SK-N-SH treated with all-trans-retinoic acid at 6 μM for 48 hours (cell line): ENCODE measurements around the gene LCMT1.

Experiments
- ATAC-seq: fragments of 200-7000 bp; cut with Tn5 transposase; 3 replicates; pipeline ENCODE4 v1.9.1; 2020; ENCODE audit warnings: mild to moderate bottlenecking, moderate library complexity
- ARNTL ChIP-seq: fragments of 450-650 bp; formaldehyde crosslinking; IDR thresholded peaks from 2 replicates; pipeline ENCODE4 v1.5.0; 2020; ENCODE audit warnings: low read depth, mild to moderate bottlenecking, moderate library complexity, borderline replicate concordance
- BACH2 ChIP-seq: fragments of 250-450 bp; sonication (Bioruptor Pico); IDR thresholded peaks from 2 replicates; pipeline ENCODE4 v1.9.0; 2021; ENCODE audit warnings: mild to moderate bottlenecking, borderline replicate concordance
- CSDC2 ChIP-seq: fragments of 250-450 bp; sonication (Bioruptor Pico); IDR thresholded peaks from 2 replicates; pipeline ENCODE4 v1.5.0; 2020; ENCODE audit warnings: mild to moderate bottlenecking, moderate library complexity
- ESRRG ChIP-seq: fragments of 250-450 bp; sonication (Bioruptor Pico); IDR thresholded peaks from 2 replicates; pipeline ENCODE4 v1.6.1; 2021; ENCODE audit warnings: mild to moderate bottlenecking
- GLIS3 ChIP-seq: fragments of 250-450 bp; sonication (Bioruptor Pico); IDR thresholded peaks from 2 replicates; pipeline ENCODE4 v1.5.0; 2020; ENCODE audit warnings: mild to moderate bottlenecking, moderate library complexity
- ISL1 ChIP-seq: fragments of 250-450 bp; sonication (Bioruptor Pico); IDR thresholded peaks from 2 replicates; pipeline ENCODE4 v2.1.2; 2022; ENCODE audit warnings: mild to moderate bottlenecking, moderate library complexity
- OSR1 ChIP-seq: fragments of 250-450 bp; sonication (Bioruptor Pico); IDR thresholded peaks from 2 replicates; pipeline ENCODE4 v1.8.0; 2022; ENCODE audit warnings: moderate library complexity, mild to moderate bottlenecking, inconsistent platforms
- PATZ1 ChIP-seq: fragments of 250-450 bp; sonication (Bioruptor Pico); IDR thresholded peaks from 2 replicates; pipeline ENCODE4 v1.8.0; 2020; ENCODE audit warnings: mild to moderate bottlenecking, moderate library complexity, borderline replicate concordance
- PPARA ChIP-seq: fragments of 250-450 bp; sonication (Bioruptor Pico); IDR thresholded peaks from 2 replicates; pipeline ENCODE4 v1.5.0; 2020; ENCODE audit warnings: mild to moderate bottlenecking, borderline replicate concordance
- RARB ChIP-seq: fragments of 250-450 bp; sonication (Bioruptor Pico); IDR thresholded peaks from 2 replicates; pipeline ENCODE4 v1.8.0; 2021; ENCODE audit warnings: mild to moderate bottlenecking, moderate library complexity
- SNAI2 ChIP-seq: fragments of 250-450 bp; sonication (Bioruptor Pico); IDR thresholded peaks from 2 replicates; pipeline ENCODE4 v1.5.0; 2020; ENCODE audit warnings: mild to moderate bottlenecking, moderate library complexity
- TCF4 ChIP-seq: fragments of 250-450 bp; sonication (Bioruptor Pico); IDR thresholded peaks from 2 replicates; pipeline ENCODE4 v1.8.0; 2021; ENCODE audit warnings: mild to moderate bottlenecking, moderate library complexity, borderline replicate concordance
- TOX ChIP-seq: fragments of 250-450 bp; sonication (Bioruptor Pico); IDR thresholded peaks from 2 replicates; pipeline ENCODE4 v1.8.0; 2021; ENCODE audit warnings: mild to moderate bottlenecking, moderate library complexity, borderline replicate concordance
- ZC3H10 ChIP-seq: fragments of 250-450 bp; sonication (Bioruptor Pico); IDR thresholded peaks from 2 replicates; pipeline ENCODE4 v1.5.1; 2021; ENCODE audit warnings: mild to moderate bottlenecking, moderate library complexity
- ZFP3 ChIP-seq: fragments of 250-450 bp; sonication (Bioruptor Pico); IDR thresholded peaks from 2 replicates; pipeline ENCODE4 v1.5.0; 2020; ENCODE audit warnings: mild to moderate bottlenecking, moderate library complexity
- ZFP30 ChIP-seq: fragments of 450-650 bp; formaldehyde crosslinking; IDR thresholded peaks from 2 replicates; pipeline ENCODE4 v1.5.0; 2022; ENCODE audit warnings: mild to moderate bottlenecking, moderate library complexity
- ZNF565 ChIP-seq: fragments of 450-650 bp; formaldehyde crosslinking; conservative IDR thresholded peaks from 2 replicates; pipeline ENCODE4 v1.5.0; 2020; ENCODE audit warnings: low read depth, mild to moderate bottlenecking, moderate library complexity
- ZNF70 ChIP-seq: fragments of 450-650 bp; formaldehyde crosslinking; IDR thresholded peaks from 2 replicates; pipeline ENCODE4 v1.5.0; 2020; ENCODE audit warnings: mild to moderate bottlenecking, moderate library complexity
- TF ChIP-seq, protein P1 (sequence below): fragments of 250-450 bp; sonication (Bioruptor Pico); IDR thresholded peaks from 2 replicates; pipeline ENCODE4 v1.5.1; 2020; ENCODE audit warnings: low read depth, mild to moderate bottlenecking, moderate library complexity
- TF ChIP-seq, protein P2 (sequence below): fragments of 250-450 bp; sonication (Bioruptor Pico); IDR thresholded peaks from 2 replicates; pipeline ENCODE4 v1.5.1; 2021; ENCODE audit warnings: mild to moderate bottlenecking, moderate library complexity
- TF ChIP-seq, protein P3 (sequence below): fragments of 250-450 bp; sonication (Bioruptor Pico); IDR thresholded peaks from 2 replicates; pipeline ENCODE4 v1.8.0; 2021; ENCODE audit warnings: low read depth, mild to moderate bottlenecking, moderate library complexity, borderline replicate concordance
- TF ChIP-seq, protein P4 (sequence below): fragments of 250-450 bp; sonication (Bioruptor Pico); IDR thresholded peaks from 2 replicates; pipeline ENCODE4 v1.5.0; 2020; ENCODE audit warnings: mild to moderate bottlenecking, moderate library complexity

Gene LCMT1

GRCh38 chr16:25064937-25065336, 46.6 kb upstream of the LCMT1 start:
- ATAC-seq, result no peak
- TF ChIP-seq, protein P1, sequence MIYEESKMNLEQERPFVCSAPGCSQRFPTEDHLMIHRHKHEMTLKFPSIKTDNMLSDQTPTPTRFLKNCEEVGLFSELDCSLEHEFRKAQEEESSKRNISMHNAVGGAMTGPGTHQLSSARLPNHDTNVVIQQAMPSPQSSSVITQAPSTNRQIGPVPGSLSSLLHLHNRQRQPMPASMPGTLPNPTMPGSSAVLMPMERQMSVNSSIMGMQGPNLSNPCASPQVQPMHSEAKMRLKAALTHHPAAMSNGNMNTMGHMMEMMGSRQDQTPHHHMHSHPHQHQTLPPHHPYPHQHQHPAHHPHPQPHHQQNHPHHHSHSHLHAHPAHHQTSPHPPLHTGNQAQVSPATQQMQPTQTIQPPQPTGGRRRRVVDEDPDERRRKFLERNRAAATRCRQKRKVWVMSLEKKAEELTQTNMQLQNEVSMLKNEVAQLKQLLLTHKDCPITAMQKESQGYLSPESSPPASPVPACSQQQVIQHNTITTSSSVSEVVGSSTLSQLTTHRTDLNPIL (CRISPR knock-in tag), result no peak
- TF ChIP-seq TOX (no peak), ZC3H10 (CRISPR knock-in tag) (no peak), ZNF70 (CRISPR knock-in tag) (no peak), ESRRG (CRISPR knock-in tag) (no peak), ZFP3 (CRISPR knock-in tag) (no peak), SNAI2 (no peak)
- TF ChIP-seq, protein P2, sequence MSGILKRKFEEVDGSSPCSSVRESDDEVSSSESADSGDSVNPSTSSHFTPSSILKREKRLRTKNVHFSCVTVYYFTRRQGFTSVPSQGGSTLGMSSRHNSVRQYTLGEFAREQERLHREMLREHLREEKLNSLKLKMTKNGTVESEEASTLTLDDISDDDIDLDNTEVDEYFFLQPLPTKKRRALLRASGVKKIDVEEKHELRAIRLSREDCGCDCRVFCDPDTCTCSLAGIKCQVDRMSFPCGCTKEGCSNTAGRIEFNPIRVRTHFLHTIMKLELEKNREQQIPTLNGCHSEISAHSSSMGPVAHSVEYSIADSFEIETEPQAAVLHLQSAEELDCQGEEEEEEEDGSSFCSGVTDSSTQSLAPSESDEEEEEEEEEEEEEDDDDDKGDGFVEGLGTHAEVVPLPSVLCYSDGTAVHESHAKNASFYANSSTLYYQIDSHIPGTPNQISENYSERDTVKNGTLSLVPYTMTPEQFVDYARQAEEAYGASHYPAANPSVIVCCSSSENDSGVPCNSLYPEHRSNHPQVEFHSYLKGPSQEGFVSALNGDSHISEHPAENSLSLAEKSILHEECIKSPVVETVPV, result no peak

- no peak for ATAC-seq
- TF ChIP-seq OSR1 (CRISPR knock-in tag) (no peak), ZC3H10 (CRISPR knock-in tag) (no peak), RARB (CRISPR knock-in tag) (no peak), ZFP30 (CRISPR knock-in tag) (no peak), GLIS3 (CRISPR knock-in tag) (no peak), CSDC2 (CRISPR knock-in tag) (no peak), ESRRG (CRISPR knock-in tag) (no peak), PPARA (CRISPR knock-in tag) (no peak), ZNF565 (CRISPR knock-in tag) (no peak), ISL1 (no peak), SNAI2 (no peak), ARNTL (CRISPR knock-in tag) (no peak), BACH2 (CRISPR knock-in tag) (no peak), TCF4 (no peak)
- TF ChIP-seq, protein P3, sequence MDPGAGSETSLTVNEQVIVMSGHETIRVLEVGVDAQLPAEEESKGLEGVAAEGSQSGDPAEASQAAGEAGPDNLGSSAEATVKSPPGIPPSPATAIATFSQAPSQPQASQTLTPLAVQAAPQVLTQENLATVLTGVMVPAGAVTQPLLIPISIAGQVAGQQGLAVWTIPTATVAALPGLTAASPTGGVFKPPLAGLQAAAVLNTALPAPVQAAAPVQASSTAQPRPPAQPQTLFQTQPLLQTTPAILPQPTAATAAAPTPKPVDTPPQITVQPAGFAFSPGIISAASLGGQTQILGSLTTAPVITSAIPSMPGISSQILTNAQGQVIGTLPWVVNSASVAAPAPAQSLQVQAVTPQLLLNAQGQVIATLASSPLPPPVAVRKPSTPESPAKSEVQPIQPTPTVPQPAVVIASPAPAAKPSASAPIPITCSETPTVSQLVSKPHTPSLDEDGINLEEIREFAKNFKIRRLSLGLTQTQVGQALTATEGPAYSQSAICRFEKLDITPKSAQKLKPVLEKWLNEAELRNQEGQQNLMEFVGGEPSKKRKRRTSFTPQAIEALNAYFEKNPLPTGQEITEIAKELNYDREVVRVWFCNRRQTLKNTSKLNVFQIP (CRISPR knock-in tag), result no peak
- TF ChIP-seq, protein P4, sequence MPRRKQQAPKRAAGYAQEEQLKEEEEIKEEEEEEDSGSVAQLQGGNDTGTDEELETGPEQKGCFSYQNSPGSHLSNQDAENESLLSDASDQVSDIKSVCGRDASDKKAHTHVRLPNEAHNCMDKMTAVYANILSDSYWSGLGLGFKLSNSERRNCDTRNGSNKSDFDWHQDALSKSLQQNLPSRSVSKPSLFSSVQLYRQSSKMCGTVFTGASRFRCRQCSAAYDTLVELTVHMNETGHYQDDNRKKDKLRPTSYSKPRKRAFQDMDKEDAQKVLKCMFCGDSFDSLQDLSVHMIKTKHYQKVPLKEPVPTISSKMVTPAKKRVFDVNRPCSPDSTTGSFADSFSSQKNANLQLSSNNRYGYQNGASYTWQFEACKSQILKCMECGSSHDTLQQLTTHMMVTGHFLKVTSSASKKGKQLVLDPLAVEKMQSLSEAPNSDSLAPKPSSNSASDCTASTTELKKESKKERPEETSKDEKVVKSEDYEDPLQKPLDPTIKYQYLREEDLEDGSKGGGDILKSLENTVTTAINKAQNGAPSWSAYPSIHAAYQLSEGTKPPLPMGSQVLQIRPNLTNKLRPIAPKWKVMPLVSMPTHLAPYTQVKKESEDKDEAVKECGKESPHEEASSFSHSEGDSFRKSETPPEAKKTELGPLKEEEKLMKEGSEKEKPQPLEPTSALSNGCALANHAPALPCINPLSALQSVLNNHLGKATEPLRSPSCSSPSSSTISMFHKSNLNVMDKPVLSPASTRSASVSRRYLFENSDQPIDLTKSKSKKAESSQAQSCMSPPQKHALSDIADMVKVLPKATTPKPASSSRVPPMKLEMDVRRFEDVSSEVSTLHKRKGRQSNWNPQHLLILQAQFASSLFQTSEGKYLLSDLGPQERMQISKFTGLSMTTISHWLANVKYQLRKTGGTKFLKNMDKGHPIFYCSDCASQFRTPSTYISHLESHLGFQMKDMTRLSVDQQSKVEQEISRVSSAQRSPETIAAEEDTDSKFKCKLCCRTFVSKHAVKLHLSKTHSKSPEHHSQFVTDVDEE (CRISPR knock-in tag), result no peak
- TF ChIP-seq, protein P2, result no peak
- TF ChIP-seq, protein P1 (CRISPR knock-in tag), result no peak
Measured at GRCh38 chr16:25065899-25066298, 45.6 kb upstream of the LCMT1 start.

GRCh38 chr16:25066426-25066746, 45.2 kb upstream of the LCMT1 start:
- no peak for ATAC-seq
- TF ChIP-seq, protein P1 (CRISPR knock-in tag), result no peak
- TF ChIP-seq, protein P2, result no peak
- no peak for TF ChIP-seq PATZ1 (CRISPR knock-in tag)
- TF ChIP-seq ZFP3 (CRISPR knock-in tag), result no peak
- no peak for TF ChIP-seq RARB (CRISPR knock-in tag)
- no peak for TF ChIP-seq TCF4
- TF ChIP-seq TOX, result no peak
- no peak for TF ChIP-seq PPARA (CRISPR knock-in tag)
- TF ChIP-seq OSR1 (CRISPR knock-in tag), result no peak
- no peak for TF ChIP-seq ARNTL (CRISPR knock-in tag)
